ENCODE data around the gene CD6.

- TF ChIP-seq POLR2A (IDR thresholded peaks at IDR 0.05; ENCODE audit: low read depth, low read length) (no peak), POLR2AphosphoS5 (IDR thresholded peaks at IDR 0.05; ENCODE audit: low read depth, low read length) (no peak), TAF1 (IDR thresholded peaks at IDR 0.05; ENCODE audit: borderline replicate concordance, low read depth, low read length) (no peak)
Observed at GRCh38 chr11:60957188-60957587, 14.3 kb upstream of the CD6 start.
